Testis (tissue), 3 donors: Measurements from ENCODE around the gene PPEF1. TPM values are rescaled to one million over a fixed set of nuclear protein-coding genes. Genes with fewer than 3 reads are reported as not detected.

Experiments
- DNase-seq: peaks from one replicate; pipeline ENCODE4 v3.0.0-alpha.2; 2019
- H3K27ac ChIP-seq, 2 donors: fragments of 200-600 bp; sonication (generic); one replicate each; pipeline ENCODE4 v1.5.1; 2019
- H3K27me3 ChIP-seq: fragments of 200-600 bp; sonication (generic); one replicate; pipeline ENCODE4 v1.5.1; 2019
- H3K36me3 ChIP-seq: fragments of 200-600 bp; sonication (generic); one replicate; pipeline ENCODE4 v1.5.1; 2017; ENCODE audit warnings: low read depth; ENCODE audit errors: missing control alignments
- H3K4me1 ChIP-seq: fragments of 200-600 bp; sonication (generic); one replicate; pipeline ENCODE4 v1.5.1; 2019
- H3K4me3 ChIP-seq, 2 donors: fragments of 200-600 bp; sonication (generic); one replicate each; pipeline ENCODE4 v1.5.1; 2017 to 2019
- H3K9me3 ChIP-seq: fragments of 200-600 bp; sonication (generic); one replicate; pipeline ENCODE4 v1.5.1; 2017
- POLR2A ChIP-seq: fragments of 450-650 bp; IDR thresholded peaks from one replicate; pipeline ENCODE4 v1.6.1; 2017; ENCODE audit warnings: antibody characterized with exemption, mild to moderate bottlenecking, moderate library complexity
- WGBS, 2 donors: methylation state at CpG; one replicate each; pipeline ENCODE4 v1.1.5; 2018; 5-methylcytosine and 5-hydroxymethylcytosine counted together
- intact Hi-C: fragments of 100-400 bp; cut with DNase I; formaldehyde crosslinking; loops from one replicate; pipeline ENCODE4 v1.15.1; 2023; ENCODE audit warnings: low total_unique reads
- polyA plus RNA-seq: library from polyadenylated mRNA; stranded (reverse); fragments of 350-450 nt; fragmentation: Illumina TruSeq; extraction: RNeasy Lipid Tissue Mini Kit (QIAGEN cat#74804); gene quantifications from one replicate; pipeline ENCODE4 v1.2.3, GENCODE V29; 2014; ENCODE audit warnings: low read depth, low replicate concordance; ENCODE audit not compliant: insufficient read depth
- total RNA-seq, 2 donors: library from RNA; depleted of rRNA; stranded (reverse); fragments of >200 nt; gene quantifications; one replicate each; pipeline ENCODE4 v1.2.3, GENCODE V29; 2016
- TF ChIP-seq, protein P1 (sequence below), 3 experiments: fragments of 450-650 bp in 2 of 3; fragments of 200-600 bp in 1 of 3; sonication (generic) in 1 of 3; IDR thresholded peaks; one replicate each; pipeline ENCODE4 v1.5.1; 2016 to 2019; ENCODE audit warnings: antibody characterized with exemption in 3 of 3, mild to moderate bottlenecking in 2 of 3, moderate library complexity in 1 of 3

PPEF1 gene
- total and polyA plus RNA-seq, 3 donors from 2014 or later, result 11.6 to 29.3 (median 24.6) TPM

DNA sequence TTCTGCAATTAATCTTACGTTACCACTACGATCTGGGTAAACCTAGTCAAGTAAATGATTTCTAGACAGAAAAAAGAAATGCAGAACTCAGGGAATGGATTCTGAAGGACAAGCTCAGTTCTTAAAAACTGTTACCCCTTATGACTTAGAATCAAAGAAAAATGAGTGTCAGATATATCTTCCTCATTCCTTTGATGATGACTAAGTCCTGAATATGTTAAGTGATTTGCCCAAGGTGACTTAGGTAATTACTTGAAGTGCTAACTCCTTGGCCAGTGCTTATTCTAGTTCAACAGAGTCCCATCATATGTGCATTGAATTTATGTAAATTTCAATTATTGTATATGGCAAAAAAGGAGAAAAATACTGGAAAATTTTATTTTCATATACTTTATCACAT is 92.5 kb downstream of the PPEF1 start:
- no peaks in the 10 kb centered on the region for H3K36me3 ChIP-seq
- no peak overlapping the region for H3K4me3 ChIP-seq
- no peaks in the 10 kb centered on the region for H3K4me1 ChIP-seq
- H3K9me3 ChIP-seq, result no peaks in the 10 kb centered on the region
- no peaks in the 10 kb centered on the region for H3K27me3 ChIP-seq
- 73 to 88% methylated on average over 2 of the region's 2 CpGs for WGBS, 2 donors
- intact Hi-C loops, result no loop called here
- DNase-seq, result no peak
- H3K27ac ChIP-seq, result no peak overlapping the region
- TF ChIP-seq, protein P1, sequence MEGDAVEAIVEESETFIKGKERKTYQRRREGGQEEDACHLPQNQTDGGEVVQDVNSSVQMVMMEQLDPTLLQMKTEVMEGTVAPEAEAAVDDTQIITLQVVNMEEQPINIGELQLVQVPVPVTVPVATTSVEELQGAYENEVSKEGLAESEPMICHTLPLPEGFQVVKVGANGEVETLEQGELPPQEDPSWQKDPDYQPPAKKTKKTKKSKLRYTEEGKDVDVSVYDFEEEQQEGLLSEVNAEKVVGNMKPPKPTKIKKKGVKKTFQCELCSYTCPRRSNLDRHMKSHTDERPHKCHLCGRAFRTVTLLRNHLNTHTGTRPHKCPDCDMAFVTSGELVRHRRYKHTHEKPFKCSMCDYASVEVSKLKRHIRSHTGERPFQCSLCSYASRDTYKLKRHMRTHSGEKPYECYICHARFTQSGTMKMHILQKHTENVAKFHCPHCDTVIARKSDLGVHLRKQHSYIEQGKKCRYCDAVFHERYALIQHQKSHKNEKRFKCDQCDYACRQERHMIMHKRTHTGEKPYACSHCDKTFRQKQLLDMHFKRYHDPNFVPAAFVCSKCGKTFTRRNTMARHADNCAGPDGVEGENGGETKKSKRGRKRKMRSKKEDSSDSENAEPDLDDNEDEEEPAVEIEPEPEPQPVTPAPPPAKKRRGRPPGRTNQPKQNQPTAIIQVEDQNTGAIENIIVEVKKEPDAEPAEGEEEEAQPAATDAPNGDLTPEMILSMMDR (IDR thresholded peaks at IDR 0.05), result no peak
- no peak for TF ChIP-seq POLR2A

DNA sequence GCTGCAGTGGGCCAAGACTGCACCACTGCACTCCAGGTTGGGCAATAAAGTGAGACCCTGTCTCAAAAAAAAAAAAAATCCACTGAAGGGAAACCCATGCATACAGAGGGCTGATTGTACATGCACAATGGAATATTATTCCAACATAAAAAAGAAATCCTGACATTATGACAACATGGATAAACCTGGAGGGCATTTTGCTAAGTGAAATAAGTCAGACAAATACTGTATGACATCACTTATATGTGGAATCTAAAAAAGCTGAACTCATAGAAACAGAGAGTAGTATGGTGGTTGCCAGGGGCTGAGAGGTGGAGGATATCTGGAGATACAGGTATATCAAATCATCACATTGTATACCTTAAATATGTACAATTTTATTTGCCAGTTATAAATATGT is 102.2 kb downstream of the PPEF1 start:
- Histone ChIP-seq H3K27me3 (no peaks in the 10 kb centered on the region), H3K9me3 (no peaks in the 10 kb centered on the region), H3K36me3 (no peaks in the 10 kb centered on the region), H3K4me1 (no peaks in the 10 kb centered on the region), H3K4me3 (no peak overlapping the region), H3K27ac (no peak overlapping the region)
- DNase-seq, result no peak
- intact Hi-C loops, result no loop called here
- TF ChIP-seq POLR2A, result no peak
- TF ChIP-seq, protein P1 (IDR thresholded peaks at IDR 0.05), result no peak

GRCh38 chrX:18810416-18810815 is 103.0 kb downstream of the PPEF1 start:
- Histone ChIP-seq H3K36me3 (no peaks in the 10 kb centered on the region), H3K4me3 (no peak overlapping the region), H3K9me3 (no peaks in the 10 kb centered on the region), H3K4me1 (no peaks in the 10 kb centered on the region), H3K27ac (no peak overlapping the region), H3K27me3 (no peaks in the 10 kb centered on the region)
- TF ChIP-seq, protein P1 (IDR thresholded peaks at IDR 0.05), result no peak
- TF ChIP-seq POLR2A, result no peak
- DNase-seq, result no peak
- 75 to 82% methylated on average over 2 of the region's 2 CpGs for WGBS, 2 donors
- intact Hi-C loops, result no loop called here

DNA sequence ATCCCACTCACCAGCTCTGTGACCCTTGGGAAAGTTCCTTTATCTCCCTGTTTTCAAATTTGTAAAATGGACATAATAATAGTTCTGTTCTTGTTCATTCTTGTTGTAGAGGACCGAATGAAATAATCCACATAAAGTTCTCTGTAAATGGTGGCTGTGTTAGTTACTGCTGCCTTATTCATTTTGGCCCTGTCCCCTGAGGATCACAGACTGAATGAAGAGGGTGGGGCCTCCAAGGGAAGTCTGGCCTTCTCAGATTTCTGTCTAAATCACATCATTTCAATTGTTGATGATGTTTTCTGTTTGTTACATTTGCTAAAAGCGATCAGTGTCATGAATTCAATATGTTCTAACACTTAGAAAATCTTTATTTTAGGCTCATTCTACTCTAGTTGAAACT is 117.9 kb downstream of the PPEF1 start:
- no peak overlapping the region for H3K27ac ChIP-seq
- no peaks in the 10 kb centered on the region for H3K9me3 ChIP-seq
- intact Hi-C loops, result no loop called here
- DNase-seq, result no peak
- 91 to 100% methylated on average over 2 of the region's 2 CpGs for WGBS, 2 donors
- H3K4me3 ChIP-seq, result no peak overlapping the region
- no peaks in the 10 kb centered on the region for H3K27me3 ChIP-seq
- no peaks in the 10 kb centered on the region for H3K36me3 ChIP-seq
- TF ChIP-seq, protein P1 (IDR thresholded peaks at IDR 0.05), result no peak
- no peak for TF ChIP-seq POLR2A
- H3K4me1 ChIP-seq, result no peaks in the 10 kb centered on the region

DNA sequence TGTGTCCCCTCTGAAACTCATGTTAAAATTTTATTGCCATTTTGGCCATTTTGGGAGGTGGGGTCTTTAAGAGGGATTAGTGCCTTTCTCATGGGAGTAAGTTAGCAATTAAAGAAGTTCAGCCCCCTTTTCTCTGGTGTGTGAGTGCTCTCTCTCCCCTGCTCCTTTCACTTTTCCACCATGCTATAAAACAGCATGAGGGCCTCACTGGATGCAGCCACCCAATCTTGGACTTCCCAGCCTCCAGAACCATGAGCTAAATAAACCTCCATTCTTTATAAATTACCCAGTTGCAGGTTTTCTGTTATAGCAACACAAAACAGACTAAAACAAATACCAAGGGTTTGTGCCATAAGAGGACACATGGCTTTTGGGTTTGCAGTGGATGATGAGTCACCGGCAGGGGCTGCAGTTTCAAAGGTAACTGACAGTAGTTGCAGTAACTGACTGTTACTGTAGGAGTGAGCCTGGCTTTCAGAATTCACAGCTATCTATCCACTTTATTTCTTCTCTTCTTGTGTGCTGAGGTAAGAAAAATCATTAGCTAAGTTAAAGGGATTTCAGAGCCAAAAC is 121.5 kb downstream of the PPEF1 start:
- intact Hi-C loops, result no loop called here
- Histone ChIP-seq H3K4me1 (no peaks in the 10 kb centered on the region), H3K27ac (no peak overlapping the region), H3K9me3 (no peaks in the 10 kb centered on the region), H3K27me3 (no peaks in the 10 kb centered on the region), H3K4me3 (no peak overlapping the region), H3K36me3 (no peaks in the 10 kb centered on the region)
- TF ChIP-seq POLR2A, result no peak
- TF ChIP-seq, protein P1 (IDR thresholded peaks at IDR 0.05), result no peak
- 82 to 87% methylated on average over 1 of the region's 1 CpG for WGBS, 2 donors
- no peak for DNase-seq
